Mucosa of stomach (tissue), 1 donor: ENCODE data around the gene PLXNA2.

Source experiments
- H3K27me3 ChIP-seq: one replicate; pipeline ENCODE4 v1.7.0; 2013; ENCODE audit warnings: mild to moderate bottlenecking, low read length; ENCODE audit not compliant: control insufficient read depth, insufficient read depth
- H3K36me3 ChIP-seq: one replicate; pipeline ENCODE4 v1.7.0; 2013; ENCODE audit warnings: low read length; ENCODE audit not compliant: control insufficient read depth, insufficient read depth
- H3K4me1 ChIP-seq: one replicate; pipeline ENCODE4 v1.7.0; 2013; ENCODE audit warnings: mild to moderate bottlenecking, low read length; ENCODE audit not compliant: control insufficient read depth, insufficient read depth
- H3K4me3 ChIP-seq: one replicate; pipeline ENCODE4 v1.7.0; 2013; ENCODE audit warnings: low read length
- H3K9ac ChIP-seq: one replicate; pipeline ENCODE4 v1.7.0; 2013; ENCODE audit warnings: mild to moderate bottlenecking, low read length, moderate library complexity
- H3K9me3 ChIP-seq: one replicate; pipeline ENCODE4 v1.7.0; 2013; ENCODE audit warnings: mild to moderate bottlenecking, low read length, moderate library complexity; ENCODE audit not compliant: control insufficient read depth
- donor health status: Pancreatic carcinoma.

The PLXNA2 gene

DNA sequence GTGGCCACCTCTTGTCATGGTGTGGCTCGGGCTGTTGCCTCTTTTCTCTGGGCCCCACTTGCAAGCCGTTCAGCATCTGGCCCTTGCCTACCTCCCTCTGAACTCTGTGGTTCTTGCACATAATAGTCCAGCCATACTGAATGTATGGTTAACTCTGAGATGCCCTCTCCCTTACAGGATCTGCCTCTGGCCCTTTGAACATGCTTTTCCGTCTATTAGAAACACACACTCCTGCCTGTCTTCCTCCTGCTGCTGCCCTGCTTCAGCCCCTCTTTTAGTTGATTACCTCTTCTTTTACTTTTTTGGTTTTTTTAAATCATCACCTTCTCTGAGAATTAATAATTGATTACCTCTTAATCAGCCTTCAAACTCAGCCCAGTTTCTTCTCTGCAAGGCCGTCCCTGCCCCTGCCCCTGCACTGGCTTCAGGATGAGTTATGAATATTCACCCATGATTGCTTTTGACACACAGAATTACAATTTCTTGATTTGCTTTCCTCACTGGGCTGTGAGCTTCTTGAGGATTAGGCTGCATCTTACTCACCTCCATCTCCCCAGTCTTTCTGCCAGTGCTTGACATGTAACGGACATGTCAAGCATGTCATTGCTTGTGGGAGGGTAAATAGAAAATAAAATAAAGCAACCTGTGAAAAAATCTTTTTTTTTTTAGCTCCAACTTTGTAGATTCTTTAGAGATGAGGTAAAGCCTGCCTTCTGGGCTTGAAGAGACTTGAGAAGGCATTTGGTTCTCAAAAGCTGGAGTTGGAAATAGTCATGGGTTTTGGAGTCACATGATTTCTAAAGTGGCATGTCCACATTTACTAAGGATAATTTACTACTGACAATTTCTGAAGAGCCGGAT is 158.3 kb downstream of the PLXNA2 start:
- H3K27me3 ChIP-seq = no peaks in the 10 kb centered on the region
- peak overlapping the region; percentile 9 for H3K9ac ChIP-seq
- H3K4me3 ChIP-seq = no peak overlapping the region
- no peaks in the 10 kb centered on the region for H3K9me3 ChIP-seq
- peaks cover 6% of the 10 kb centered on the region for H3K36me3 ChIP-seq
- peaks cover 4% of the 10 kb centered on the region for H3K4me1 ChIP-seq

DNA sequence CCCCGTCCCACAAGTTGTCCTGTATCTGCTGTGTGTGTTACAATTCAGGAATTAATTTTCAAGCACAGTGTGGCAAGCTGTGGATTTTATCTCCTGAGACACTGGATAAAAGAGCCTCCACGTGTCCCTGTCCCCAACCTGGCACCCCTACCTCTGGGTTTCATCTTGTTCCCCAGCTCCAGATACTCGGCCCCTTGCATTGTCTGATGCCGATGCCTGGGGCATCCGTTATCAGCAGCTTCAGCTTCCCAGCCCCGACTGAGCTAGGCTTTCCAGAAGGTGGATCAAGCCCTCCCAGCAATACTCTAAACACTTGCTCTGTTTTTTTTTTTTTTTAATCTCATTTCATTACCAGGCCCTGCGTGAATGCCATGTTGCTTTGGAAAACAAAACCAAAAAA is 159.4 kb downstream of the PLXNA2 start:
- Histone ChIP-seq H3K4me3 (no peak overlapping the region), H3K9me3 (no peaks in the 10 kb centered on the region), H3K36me3 (peaks cover 6% of the 10 kb centered on the region), H3K9ac (no peak overlapping the region), H3K4me1 (peaks cover 4% of the 10 kb centered on the region), H3K27me3 (no peaks in the 10 kb centered on the region)

DNA sequence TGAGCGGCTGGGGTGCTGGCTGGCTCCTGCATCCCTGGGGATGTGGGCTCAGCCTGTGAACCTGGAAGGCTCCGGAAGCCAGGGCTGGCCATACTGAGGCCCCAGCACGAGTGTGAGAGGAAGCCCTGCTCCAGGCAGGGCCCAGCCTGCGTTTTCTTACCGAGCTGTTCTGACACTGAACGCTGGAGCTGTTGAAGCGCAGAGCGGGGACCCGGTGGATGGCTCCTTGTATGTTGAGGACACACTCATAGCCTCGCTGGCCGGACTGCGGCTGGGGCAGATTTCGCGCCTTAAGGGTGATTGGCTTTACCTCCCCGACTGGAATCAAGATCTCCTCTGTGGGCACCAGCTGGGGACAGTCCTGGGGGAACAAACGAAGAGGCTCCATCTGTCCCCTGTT is 160.0 kb downstream of the PLXNA2 start:
- Histone ChIP-seq H3K36me3 (peaks cover 6% of the 10 kb centered on the region), H3K4me3 (no peak overlapping the region), H3K9me3 (no peaks in the 10 kb centered on the region)

DNA sequence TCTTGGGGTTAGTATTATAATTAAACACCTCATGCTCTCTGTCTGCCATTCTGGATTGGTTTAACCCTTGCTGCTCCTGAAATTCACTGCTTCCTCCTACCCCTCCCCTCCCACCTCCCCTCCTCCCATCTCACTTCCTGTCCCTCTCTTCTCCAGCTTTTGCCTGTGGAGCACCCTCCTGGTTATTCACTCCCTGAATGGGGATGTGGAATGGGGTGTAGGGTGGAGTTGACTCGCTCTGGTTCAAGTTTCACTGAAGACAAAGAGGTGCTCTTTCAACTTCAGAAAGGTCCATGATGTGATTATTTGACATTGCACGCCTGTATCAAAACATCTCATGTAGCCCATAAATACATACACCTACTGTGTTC is 160.5 kb downstream of the PLXNA2 start:
- Histone ChIP-seq H3K4me1 (peaks cover 4% of the 10 kb centered on the region), H3K9ac (no peak overlapping the region), H3K4me3 (no peak overlapping the region), H3K9me3 (no peaks in the 10 kb centered on the region), H3K36me3 (peaks cover 6% of the 10 kb centered on the region), H3K27me3 (no peaks in the 10 kb centered on the region)

More for the DNA sequence above, 160.0 kb downstream of the PLXNA2 start:
- no peak overlapping the region for H3K9ac ChIP-seq
- H3K4me1 ChIP-seq = peaks cover 4% of the 10 kb centered on the region
- H3K27me3 ChIP-seq = no peaks in the 10 kb centered on the region

DNA sequence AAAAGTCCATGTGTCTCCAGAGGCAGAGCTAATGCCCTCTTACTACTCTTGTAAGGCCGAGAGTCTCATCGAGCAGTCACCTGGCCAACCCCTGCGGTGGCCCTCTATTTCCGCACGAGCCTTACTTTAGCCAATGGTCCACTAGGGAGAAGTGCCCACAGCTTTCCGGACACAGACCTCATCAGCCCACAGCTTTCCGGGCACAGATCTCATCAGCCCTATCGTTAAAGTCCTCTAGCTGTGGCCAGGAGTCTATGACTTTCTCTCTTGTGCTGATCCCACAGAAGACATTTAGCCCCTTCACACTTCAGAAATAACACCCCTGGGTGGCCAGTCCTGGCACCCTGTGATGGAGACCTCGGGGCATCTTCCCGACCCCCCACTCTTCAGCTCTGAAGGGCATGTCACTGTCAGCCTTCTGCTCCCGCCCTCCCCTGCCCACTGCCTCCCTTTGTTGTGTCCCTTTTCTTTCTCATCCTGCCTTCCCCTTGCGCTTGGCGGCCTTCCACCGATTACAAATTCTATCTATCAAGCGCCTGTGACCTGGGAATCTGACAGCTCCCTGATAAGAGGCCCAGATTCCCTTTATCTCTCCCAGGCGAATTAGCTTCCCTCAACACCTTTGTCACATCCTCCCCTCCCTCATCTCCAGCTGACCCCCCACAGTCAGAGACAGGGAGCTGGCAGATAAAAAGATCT is 161.0 kb downstream of the PLXNA2 start:
- Histone ChIP-seq H3K4me1 (peaks cover 4% of the 10 kb centered on the region), H3K27me3 (no peaks in the 10 kb centered on the region)

DNA sequence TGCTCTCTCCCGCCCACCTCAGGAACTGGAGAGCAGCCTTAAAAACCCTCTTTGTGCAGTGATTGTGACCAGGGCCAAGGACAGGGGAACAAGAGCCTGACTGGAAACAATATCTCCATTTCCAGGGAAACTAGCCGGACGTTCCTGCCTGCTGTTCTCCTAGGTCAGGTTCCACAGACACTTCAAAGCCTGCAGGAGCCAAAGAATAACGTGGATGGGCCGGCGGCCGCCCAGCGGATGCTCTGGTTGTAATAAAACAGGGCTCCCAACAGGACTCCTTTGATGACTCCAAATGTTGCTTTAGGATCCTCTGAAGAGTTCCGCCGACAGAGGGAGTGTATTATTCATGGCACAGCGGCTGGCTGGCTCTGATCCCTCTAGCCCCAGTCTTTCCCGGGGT is 162.2 kb downstream of the PLXNA2 start:
- H3K27me3 ChIP-seq = no peaks in the 10 kb centered on the region
- no peak overlapping the region for H3K4me3 ChIP-seq
- no peaks in the 10 kb centered on the region for H3K9me3 ChIP-seq
- peaks cover 4% of the 10 kb centered on the region for H3K4me1 ChIP-seq
- no peak overlapping the region for H3K9ac ChIP-seq
- peaks cover 6% of the 10 kb centered on the region for H3K36me3 ChIP-seq

More for the DNA sequence above, 161.0 kb downstream of the PLXNA2 start:
- no peak overlapping the region for H3K4me3 ChIP-seq
- H3K9me3 ChIP-seq = no peaks in the 10 kb centered on the region
- no peak overlapping the region for H3K9ac ChIP-seq
- H3K36me3 ChIP-seq = peaks cover 6% of the 10 kb centered on the region

DNA sequence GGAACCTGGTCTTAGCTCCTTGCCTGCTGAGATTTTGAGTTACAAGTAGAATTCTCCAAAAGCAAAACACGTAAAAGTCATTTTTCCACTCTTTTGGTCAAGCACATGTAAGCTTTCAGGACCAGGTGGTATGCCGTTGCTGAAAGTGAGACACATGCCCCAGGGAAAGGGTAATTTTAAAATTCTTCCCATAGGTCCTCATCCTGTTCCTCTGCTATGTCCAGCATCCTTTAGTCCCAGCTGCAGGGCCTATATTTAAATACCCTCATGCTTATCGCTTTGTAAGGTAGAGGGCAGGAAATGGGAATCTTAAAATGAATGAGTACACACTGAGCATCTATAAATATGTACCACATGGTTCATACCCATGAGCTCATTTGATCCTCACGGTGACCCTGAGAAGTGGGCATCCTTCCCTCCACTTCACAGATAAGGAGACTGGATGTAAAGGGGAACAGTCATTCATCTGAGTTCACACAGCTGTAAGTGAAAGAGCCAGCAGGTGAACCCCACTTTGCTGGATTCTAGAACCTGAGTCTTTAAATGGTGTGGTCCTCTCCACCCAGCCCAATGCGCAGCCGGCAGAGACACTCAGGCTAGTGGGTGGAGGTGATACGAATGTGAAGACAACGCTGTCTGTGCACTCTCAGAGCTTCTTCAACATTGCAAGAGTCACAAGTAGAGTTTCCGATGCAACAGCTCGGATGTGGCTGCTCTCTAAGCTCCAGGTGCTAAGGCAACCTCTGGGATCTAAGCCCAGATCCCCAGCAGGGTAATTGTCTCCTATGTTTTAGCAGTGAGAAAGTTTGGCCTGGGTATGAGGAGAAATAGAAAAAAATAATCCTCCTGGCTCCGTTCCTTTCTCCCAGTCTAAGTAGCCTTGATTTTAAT is 163.5 kb downstream of the PLXNA2 start:
- peaks cover 6% of the 10 kb centered on the region for H3K36me3 ChIP-seq
- no peaks in the 10 kb centered on the region for H3K9me3 ChIP-seq
- H3K4me1 ChIP-seq = no peaks in the 10 kb centered on the region
- no peak overlapping the region for H3K9ac ChIP-seq
- H3K4me3 ChIP-seq = no peak overlapping the region
- no peaks in the 10 kb centered on the region for H3K27me3 ChIP-seq

DNA sequence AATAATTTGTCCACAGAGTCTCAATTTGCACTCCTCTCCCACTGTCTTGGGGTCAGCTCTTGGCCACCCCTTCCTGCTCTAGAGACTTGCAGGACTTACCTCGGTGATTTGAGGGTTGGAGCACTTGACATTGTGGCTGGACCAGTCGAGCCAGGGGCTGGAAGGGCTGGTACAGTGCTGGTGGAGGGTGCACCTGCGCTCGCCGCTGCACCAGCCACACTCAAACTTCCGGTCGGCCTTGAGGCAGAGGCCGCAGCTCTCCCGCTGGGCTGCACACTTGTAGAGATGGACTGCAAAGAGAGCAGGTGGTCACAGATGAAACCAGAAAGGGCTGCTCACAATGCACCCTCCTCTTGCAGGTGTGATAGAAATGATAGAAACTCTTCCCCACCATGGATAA is 165.0 kb downstream of the PLXNA2 start:
- peaks cover 6% of the 10 kb centered on the region for H3K36me3 ChIP-seq

DNA sequence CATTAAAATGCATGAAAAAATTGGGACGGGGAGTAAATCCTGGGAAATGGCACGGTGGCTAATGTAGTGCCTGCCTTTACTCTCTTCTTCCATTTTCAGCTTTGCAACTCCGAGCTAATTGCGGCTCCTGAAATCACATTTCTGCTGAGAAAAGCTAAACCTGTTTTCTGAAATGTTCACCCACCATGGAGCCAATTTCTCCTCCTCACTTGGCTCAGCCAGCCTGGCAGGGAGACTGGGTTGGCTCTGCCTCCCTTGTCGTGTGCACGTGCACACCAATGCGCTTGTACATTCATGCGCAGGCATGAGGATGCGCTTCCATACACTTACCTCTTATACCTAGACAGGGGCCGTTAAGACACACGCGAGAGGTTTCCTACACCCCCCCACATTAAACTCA is 165.4 kb downstream of the PLXNA2 start:
- no peak overlapping the region for H3K4me3 ChIP-seq
- no peaks in the 10 kb centered on the region for H3K4me1 ChIP-seq
- H3K9ac ChIP-seq = no peak overlapping the region
- peaks cover 6% of the 10 kb centered on the region for H3K36me3 ChIP-seq
- H3K9me3 ChIP-seq = no peaks in the 10 kb centered on the region
- H3K27me3 ChIP-seq = no peaks in the 10 kb centered on the region

More for the DNA sequence above, 165.0 kb downstream of the PLXNA2 start:
- no peak overlapping the region for H3K4me3 ChIP-seq
- no peaks in the 10 kb centered on the region for H3K27me3 ChIP-seq
- H3K4me1 ChIP-seq = no peaks in the 10 kb centered on the region
- H3K9ac ChIP-seq = no peak overlapping the region
- H3K9me3 ChIP-seq = no peaks in the 10 kb centered on the region

DNA sequence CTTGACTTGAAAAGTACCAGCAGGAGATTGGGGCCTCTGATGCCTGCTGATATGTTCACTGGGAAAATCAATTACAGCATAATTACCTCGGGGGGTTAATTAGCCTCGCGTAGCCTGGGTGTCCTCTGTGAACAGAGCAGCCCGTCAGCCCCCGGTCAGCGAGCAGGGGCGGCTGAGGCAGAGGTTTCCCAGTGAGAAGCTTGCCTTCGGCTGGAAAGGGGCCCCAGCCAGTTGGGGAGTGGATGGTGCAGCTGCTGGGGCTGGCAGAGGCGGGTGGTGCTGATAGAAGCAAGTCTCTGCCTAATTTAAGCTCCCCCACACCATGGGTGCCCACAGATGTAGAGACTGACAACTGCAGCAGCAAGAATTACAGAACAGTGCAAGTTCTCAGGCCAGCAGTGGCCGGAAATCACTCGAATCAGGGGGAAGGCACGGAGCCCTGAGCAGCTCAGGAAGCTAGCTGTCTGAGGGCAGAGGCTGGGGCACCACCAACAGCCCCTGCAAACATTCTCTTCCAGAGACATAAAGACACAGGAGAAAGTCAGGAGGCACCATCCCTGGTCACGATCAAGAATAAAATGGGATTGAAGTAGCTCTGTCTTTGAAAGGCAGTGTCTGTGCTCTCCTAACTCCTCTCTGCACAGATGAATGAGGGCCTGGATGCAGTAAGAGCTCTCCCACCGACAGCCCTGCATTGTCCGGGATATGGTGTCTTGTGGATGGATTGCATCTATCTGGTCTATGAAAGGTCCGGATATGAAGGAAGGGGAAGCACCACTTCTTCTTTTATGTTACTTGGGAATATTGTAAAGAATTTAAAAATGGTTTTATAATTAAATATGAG is 166.7 kb downstream of the PLXNA2 start:
- H3K9ac ChIP-seq = no peak overlapping the region
- no peak overlapping the region for H3K4me3 ChIP-seq
- peaks cover 6% of the 10 kb centered on the region for H3K36me3 ChIP-seq
- H3K27me3 ChIP-seq = no peaks in the 10 kb centered on the region
- H3K4me1 ChIP-seq = no peaks in the 10 kb centered on the region
- H3K9me3 ChIP-seq = no peaks in the 10 kb centered on the region

DNA sequence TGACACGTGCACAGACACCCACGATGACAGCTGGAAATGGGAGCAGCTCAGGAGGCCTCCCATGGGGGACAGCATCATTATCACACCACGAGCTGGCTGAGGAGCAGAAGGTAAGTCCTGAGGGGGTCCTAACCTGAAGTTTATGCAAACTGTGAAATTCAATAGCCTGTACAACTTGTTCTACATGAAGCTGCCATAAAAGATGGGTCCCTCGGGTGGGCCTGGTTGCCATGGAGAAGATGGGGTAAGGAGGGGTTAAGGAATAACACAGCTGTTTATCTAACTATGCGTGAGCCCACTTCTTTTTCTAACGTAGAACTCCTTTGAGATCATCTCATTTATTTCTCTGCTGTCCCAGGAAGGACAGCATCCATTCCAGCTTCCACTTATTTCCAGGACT is 169.8 kb downstream of the PLXNA2 start:
- no peak overlapping the region for H3K4me3 ChIP-seq
- no peaks in the 10 kb centered on the region for H3K4me1 ChIP-seq
- no peaks in the 10 kb centered on the region for H3K36me3 ChIP-seq

More for the DNA sequence above, 169.8 kb downstream of the PLXNA2 start:
- H3K27me3 ChIP-seq = no peaks in the 10 kb centered on the region
- H3K9me3 ChIP-seq = no peaks in the 10 kb centered on the region
- H3K9ac ChIP-seq = no peak overlapping the region
